K562 (cell line): ENCODE results near the gene VPS9D1. TPM values are rescaled to one million over a fixed set of nuclear protein-coding genes. Genes with fewer than 3 reads are reported as not detected.

Experiments used
- ATF1 ChIP-seq, 2 experiments: fragments of 450-650 bp in 1 of 2; IDR thresholded peaks; 2 replicates each; pipeline ENCODE4 v1.6.1; 2016; ENCODE audit warnings: missing compliant biosample characterization in 1 of 2, missing genetic modification characterization in 1 of 2
- CEBPG ChIP-seq, 3 experiments: fragments of 200-800 bp in 1 of 3; sonication (Bioruptor generic) in 1 of 3; sonication (generic) in 1 of 3; formaldehyde crosslinking in 1 of 3; IDR thresholded peaks in 2 of 3; conservative IDR thresholded peaks in 1 of 3; 2 replicates each; pipeline versions ENCODE4 v1.6.1 to v1.8.0; 2016 to 2022; ENCODE audit warnings: missing compliant biosample characterization in 2 of 3, missing genetic modification characterization in 2 of 3, mild to moderate bottlenecking in 1 of 3, missing genetic modification reagents in 1 of 3
- CXXC5 ChIP-seq: fragments of 250-450 bp; sonication (Bioruptor Pico); IDR thresholded peaks from 2 replicates; pipeline ENCODE4 v1.8.0; 2022; ENCODE audit warnings: inconsistent platforms, mild to moderate bottlenecking, moderate library complexity
- ETS1 ChIP-seq: conservative IDR thresholded peaks from 2 replicates; pipeline ENCODE4 v1.6.1; 2011; ENCODE audit warnings: low read depth, mild to moderate bottlenecking, low read length; ENCODE audit not compliant: control insufficient read depth
- LCOR ChIP-seq: sonication (generic); formaldehyde crosslinking; IDR thresholded peaks from 2 replicates; pipeline ENCODE4 v1.8.0; 2022; ENCODE audit warnings: mild to moderate bottlenecking, missing genetic modification reagents
- PHF8 ChIP-seq: fragments of 200-600 bp; sonication (generic); IDR thresholded peaks from 2 replicates; pipeline ENCODE4 v1.6.1; 2012; ENCODE audit warnings: mixed run types, mild to moderate bottlenecking, inconsistent platforms, low read length, moderate library complexity, borderline replicate concordance
- RAD21 ChIP-seq, 2 experiments: fragments of 250-450 bp in 1 of 2; fragments of 450-650 bp in 1 of 2; sonication (Bioruptor Pico) in 1 of 2; formaldehyde crosslinking in 1 of 2; IDR thresholded peaks in 1 of 2; conservative IDR thresholded peaks in 1 of 2; 2 replicates each; pipeline versions ENCODE4 v1.4.0 to v1.8.0; 2020 to 2022; ENCODE audit warnings: mild to moderate bottlenecking in 2 of 2, moderate library complexity in 1 of 2
- SMAD4 ChIP-seq: fragments of 250-450 bp; sonication (Bioruptor Pico); conservative IDR thresholded peaks from 2 replicates; pipeline ENCODE4 v1.8.0; 2021; ENCODE audit warnings: inconsistent platforms, mild to moderate bottlenecking, moderate library complexity
- ZNF24 ChIP-seq: fragments of 450-650 bp; IDR thresholded peaks from 2 replicates; pipeline ENCODE4 v1.6.1; 2016
- ZNF766 ChIP-seq: fragments of 200-800 bp; sonication (Bioruptor generic); conservative IDR thresholded peaks from 2 replicates; pipeline ENCODE4 v1.6.1; 2016; ENCODE audit warnings: missing genetic modification characterization, missing compliant biosample characterization
- polyA plus RNA-seq, 8 experiments: library from polyadenylated mRNA; depleted of rRNA in 4 of 8; stranded (reverse) in 5 of 8; unstranded in 3 of 8; fragments of >200 nt; fragmentation: Nextera tagmentation in 2 of 8; fragmentation: Illumina TruSeq in 1 of 8; extraction: Ambion mirVana in 2 of 8; extraction: Trizol in 1 of 8; gene quantifications; 2 replicates each; pipeline versions ENCODE4 v1.2.1 to v1.2.3, GENCODE V29; 2011 to 2014; ENCODE audit warnings: inconsistent platforms in 1 of 8, missing spikeins in 1 of 8
- total RNA-seq, 7 experiments: library from RNA; depleted of rRNA in 6 of 7; stranded (reverse); fragments of >200 nt in 6 of 7; fragmentation: Illumina TruSeq in 2 of 7; extraction: Trizol in 2 of 7; gene quantifications; 2 replicates each; pipeline versions ENCODE4 v1.2.1 to v1.2.3, GENCODE V29; 2011 to 2021; ENCODE audit warnings: low replicate concordance in 1 of 7
- TF ChIP-seq, protein P1 (sequence below): fragments of 450-650 bp; IDR thresholded peaks from 2 replicates; pipeline ENCODE4 v1.6.1; 2018; ENCODE audit not compliant: partially characterized antibody
- TF ChIP-seq, protein P2 (sequence below): sonication (generic); formaldehyde crosslinking; IDR thresholded peaks from 2 replicates; pipeline ENCODE4 v1.8.1; 2023; ENCODE audit warnings: missing genetic modification reagents, mild to moderate bottlenecking, borderline replicate concordance
- TF ChIP-seq, protein P3 (sequence below): fragments of 450-650 bp; IDR thresholded peaks from 2 replicates; pipeline ENCODE4 v1.6.1; 2016

VPS9D1 gene
- total and polyA plus RNA-seq, 9 of the 15 experiments (the other 6 are each of a cell fraction or from before 2014, with no cell fraction given), result 0.33 to 3.1 (median 1.1) TPM

DNA sequence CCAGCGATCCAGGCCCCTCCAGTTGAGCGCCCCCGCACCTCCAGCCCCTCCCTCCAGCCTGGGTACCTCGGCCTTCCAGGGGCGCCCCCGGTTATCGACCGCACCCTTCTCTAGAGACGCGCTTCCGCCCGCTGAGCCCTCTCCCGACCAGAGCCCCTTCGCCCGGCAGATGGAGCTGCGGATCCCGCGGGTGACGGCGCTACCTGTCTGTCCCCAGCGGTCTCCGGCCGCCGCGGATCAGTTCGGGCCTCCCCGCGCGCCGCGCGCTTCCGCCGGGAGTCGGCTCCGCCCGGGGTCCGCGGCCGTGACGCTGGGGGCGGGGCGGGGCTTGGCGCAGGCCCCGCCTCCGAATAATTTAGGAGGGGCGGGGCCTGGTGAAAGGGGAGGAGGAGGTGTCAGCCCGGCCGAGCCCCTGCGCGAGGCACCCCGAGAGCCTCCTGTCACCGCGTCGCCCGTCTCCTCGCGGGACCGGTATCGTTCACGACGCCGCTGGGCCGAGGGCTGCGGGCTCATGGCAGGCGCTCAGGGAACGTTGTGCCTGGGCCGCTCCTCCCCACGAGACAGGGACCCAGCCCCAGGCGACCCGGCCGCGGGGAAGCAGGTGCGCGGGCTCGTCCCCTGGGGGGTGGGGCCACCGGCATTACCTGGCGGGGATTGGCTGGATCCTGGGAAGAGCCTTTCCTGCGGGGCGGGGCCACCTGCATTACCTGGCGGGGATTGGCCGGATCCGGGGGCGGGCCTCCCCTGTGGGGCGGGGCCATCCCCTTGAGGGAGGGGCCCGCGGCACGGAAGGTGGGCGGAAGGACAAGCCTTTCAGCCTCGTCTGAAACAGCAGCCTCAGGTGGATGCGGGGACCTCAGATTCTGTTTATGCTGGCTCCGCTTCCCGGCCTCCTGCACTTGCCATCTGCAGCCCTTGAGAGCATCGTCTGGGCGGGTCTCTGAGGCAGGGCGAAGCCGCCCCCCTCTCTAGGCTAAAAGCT lies 19.0 kb downstream of the VPS9D1 start, which contains the start of gene SPATA2L (continued):
- TF ChIP-seq, protein P1, sequence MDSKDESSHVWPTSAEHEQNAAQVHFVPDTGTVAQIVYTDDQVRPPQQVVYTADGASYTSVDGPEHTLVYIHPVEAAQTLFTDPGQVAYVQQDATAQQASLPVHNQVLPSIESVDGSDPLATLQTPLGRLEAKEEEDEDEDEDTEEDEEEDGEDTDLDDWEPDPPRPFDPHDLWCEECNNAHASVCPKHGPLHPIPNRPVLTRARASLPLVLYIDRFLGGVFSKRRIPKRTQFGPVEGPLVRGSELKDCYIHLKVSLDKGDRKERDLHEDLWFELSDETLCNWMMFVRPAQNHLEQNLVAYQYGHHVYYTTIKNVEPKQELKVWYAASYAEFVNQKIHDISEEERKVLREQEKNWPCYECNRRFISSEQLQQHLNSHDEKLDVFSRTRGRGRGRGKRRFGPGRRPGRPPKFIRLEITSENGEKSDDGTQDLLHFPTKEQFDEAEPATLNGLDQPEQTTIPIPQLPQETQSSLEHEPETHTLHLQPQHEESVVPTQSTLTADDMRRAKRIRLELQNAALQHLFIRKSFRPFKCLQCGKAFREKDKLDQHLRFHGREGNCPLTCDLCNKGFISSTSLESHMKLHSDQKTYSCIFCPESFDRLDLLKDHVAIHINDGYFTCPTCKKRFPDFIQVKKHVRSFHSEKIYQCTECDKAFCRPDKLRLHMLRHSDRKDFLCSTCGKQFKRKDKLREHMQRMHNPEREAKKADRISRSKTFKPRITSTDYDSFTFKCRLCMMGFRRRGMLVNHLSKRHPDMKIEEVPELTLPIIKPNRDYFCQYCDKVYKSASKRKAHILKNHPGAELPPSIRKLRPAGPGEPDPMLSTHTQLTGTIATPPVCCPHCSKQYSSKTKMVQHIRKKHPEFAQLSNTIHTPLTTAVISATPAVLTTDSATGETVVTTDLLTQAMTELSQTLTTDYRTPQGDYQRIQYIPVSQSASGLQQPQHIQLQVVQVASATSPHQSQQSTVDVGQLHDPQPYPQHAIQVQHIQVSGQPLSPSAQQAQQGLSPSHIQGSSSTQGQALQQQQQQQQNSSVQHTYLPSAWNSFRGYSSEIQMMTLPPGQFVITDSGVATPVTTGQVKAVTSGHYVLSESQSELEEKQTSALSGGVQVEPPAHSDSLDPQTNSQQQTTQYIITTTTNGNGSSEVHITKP, result peak; percentile 20
- TF ChIP-seq ATF1 (CRISPR knock-in tag; IDR thresholded peaks at IDR 0.05) (no peak), ATF1 (tag; IDR thresholded peaks at IDR 0.05) (peak; percentile 62), SMAD4 (CRISPR knock-in tag) (0 out of 2 replicates have a peak, but pooled peaks have one; percentile 31), ZNF24 (no peak; the same call in 1 of the 2 replicates), CXXC5 (peak; percentile 79), PHF8 (peak; percentile 66; the same call in 1 of the 2 replicates), CEBPG (CRISPR knock-in tag; IDR thresholded peaks at IDR 0.05) (no peak), CEBPG (tag; conservative IDR thresholded peaks at IDR 0.05 in 1 of 2, IDR thresholded peaks at IDR 0.05 in 1 of 2) (no peak), RAD21 (CRISPR knock-in tag; conservative IDR thresholded peaks at IDR 0.05 in 1 of 2, IDR thresholded peaks at IDR 0.05 in 1 of 2) (peak in 1 of 2 experiments; percentile 49; a peak in 3 of 4 replicates), ZNF766 (no peak), ETS1 (0 out of 2 replicates have a peak, but pooled peaks have one; percentile 54), LCOR (CRISPR knock-in tag) (peak; percentile 68; the same call in 1 of the 2 replicates)
- TF ChIP-seq, protein P2, sequence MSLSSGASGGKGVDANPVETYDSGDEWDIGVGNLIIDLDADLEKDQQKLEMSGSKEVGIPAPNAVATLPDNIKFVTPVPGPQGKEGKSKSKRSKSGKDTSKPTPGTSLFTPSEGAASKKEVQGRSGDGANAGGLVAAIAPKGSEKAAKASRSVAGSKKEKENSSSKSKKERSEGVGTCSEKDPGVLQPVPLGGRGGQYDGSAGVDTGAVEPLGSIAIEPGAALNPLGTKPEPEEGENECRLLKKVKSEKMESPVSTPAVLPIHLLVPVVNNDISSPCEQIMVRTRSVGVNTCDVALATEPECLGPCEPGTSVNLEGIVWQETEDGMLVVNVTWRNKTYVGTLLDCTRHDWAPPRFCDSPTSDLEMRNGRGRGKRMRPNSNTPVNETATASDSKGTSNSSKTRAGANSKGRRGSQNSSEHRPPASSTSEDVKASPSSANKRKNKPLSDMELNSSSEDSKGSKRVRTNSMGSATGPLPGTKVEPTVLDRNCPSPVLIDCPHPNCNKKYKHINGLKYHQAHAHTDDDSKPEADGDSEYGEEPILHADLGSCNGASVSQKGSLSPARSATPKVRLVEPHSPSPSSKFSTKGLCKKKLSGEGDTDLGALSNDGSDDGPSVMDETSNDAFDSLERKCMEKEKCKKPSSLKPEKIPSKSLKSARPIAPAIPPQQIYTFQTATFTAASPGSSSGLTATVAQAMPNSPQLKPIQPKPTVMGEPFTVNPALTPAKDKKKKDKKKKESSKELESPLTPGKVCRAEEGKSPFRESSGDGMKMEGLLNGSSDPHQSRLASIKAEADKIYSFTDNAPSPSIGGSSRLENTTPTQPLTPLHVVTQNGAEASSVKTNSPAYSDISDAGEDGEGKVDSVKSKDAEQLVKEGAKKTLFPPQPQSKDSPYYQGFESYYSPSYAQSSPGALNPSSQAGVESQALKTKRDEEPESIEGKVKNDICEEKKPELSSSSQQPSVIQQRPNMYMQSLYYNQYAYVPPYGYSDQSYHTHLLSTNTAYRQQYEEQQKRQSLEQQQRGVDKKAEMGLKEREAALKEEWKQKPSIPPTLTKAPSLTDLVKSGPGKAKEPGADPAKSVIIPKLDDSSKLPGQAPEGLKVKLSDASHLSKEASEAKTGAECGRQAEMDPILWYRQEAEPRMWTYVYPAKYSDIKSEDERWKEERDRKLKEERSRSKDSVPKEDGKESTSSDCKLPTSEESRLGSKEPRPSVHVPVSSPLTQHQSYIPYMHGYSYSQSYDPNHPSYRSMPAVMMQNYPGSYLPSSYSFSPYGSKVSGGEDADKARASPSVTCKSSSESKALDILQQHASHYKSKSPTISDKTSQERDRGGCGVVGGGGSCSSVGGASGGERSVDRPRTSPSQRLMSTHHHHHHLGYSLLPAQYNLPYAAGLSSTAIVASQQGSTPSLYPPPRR (CRISPR knock-in tag), result peak; percentile 39; the same call in 1 of the 2 replicates
- TF ChIP-seq, protein P3, sequence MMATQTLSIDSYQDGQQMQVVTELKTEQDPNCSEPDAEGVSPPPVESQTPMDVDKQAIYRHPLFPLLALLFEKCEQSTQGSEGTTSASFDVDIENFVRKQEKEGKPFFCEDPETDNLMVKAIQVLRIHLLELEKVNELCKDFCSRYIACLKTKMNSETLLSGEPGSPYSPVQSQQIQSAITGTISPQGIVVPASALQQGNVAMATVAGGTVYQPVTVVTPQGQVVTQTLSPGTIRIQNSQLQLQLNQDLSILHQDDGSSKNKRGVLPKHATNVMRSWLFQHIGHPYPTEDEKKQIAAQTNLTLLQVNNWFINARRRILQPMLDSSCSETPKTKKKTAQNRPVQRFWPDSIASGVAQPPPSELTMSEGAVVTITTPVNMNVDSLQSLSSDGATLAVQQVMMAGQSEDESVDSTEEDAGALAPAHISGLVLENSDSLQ, result peak; percentile 56
